Diencephalon (tissue), 1 donor: ENCODE results near the gene F9. TPM values are rescaled to one million over a fixed set of nuclear protein-coding genes. Genes with fewer than 3 reads are reported as not detected.

ENCODE experiments used
- total RNA-seq: library from RNA; depleted of rRNA; stranded (reverse); fragments of >200 nt; gene quantifications from one replicate; pipeline ENCODE4 v1.2.3, GENCODE V29; 2014

F9 gene
- total RNA-seq: not detected

GRCh38 chrX:139530550-139530949, at the start of gene F9:
TSS of gene F9 (plus strand) at chrX:139530739. CDS start at chrX:139530765, 26 bp downstream.

Other genes starting within 250 kb of the F9 start
- 36.0 TPM for gene MCF2, start 177.4 kb downstream of the F9 start, total RNA-seq